Uterus (tissue), 2 donors: Measurements from ENCODE around the gene TTC17.

Source experiments
- CTCF ChIP-seq, 4 experiments: fragments of 200-600 bp in 2 of 4; fragments of 450-650 bp in 2 of 4; sonication (generic) in 2 of 4; IDR thresholded peaks; one replicate each; pipeline ENCODE4 v1.5.1; 2016 to 2019; ENCODE audit warnings: antibody characterized with exemption in 4 of 4, mild to moderate bottlenecking in 2 of 4, moderate library complexity in 1 of 4
- POLR2A ChIP-seq, 2 donors: fragments of 450-650 bp; IDR thresholded peaks; one replicate each; pipeline ENCODE4 v1.6.1; 2016; ENCODE audit warnings: antibody characterized with exemption in 2 of 2, mild to moderate bottlenecking in 1 of 2, moderate library complexity in 1 of 2

DNA sequence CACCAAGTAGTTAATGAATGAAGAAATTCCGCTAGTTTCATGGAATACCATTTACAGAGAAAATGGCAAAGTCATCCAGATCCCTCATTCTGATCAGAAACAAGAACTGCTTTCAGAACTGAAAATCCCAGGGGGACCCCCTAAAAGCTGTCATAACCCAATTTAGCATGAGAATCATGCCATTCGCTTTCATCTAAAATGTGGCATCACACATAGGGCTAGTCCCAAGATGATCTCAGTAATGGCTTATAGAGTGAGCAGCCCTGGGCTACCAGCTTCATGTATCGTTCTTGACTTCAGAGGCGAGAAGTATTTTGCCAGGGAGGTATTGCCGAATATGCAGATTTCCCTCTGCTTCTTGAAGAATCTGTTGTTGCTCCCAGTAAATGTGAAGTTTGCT is 134.0 kb downstream of the TTC17 start:
- TF ChIP-seq CTCF (IDR thresholded peaks at IDR 0.05) = no peak
- TF ChIP-seq POLR2A (IDR thresholded peaks at IDR 0.05) = no peak
